GM18526 (cell line): ENCODE results near the gene CAT.

Experiments used
- POLR2A ChIP-seq: IDR thresholded peaks from 3 replicates; pipeline ENCODE4 v1.6.1; 2011; ENCODE audit not compliant: insufficient read length; ENCODE audit errors: extremely low read depth

CAT gene

DNA sequence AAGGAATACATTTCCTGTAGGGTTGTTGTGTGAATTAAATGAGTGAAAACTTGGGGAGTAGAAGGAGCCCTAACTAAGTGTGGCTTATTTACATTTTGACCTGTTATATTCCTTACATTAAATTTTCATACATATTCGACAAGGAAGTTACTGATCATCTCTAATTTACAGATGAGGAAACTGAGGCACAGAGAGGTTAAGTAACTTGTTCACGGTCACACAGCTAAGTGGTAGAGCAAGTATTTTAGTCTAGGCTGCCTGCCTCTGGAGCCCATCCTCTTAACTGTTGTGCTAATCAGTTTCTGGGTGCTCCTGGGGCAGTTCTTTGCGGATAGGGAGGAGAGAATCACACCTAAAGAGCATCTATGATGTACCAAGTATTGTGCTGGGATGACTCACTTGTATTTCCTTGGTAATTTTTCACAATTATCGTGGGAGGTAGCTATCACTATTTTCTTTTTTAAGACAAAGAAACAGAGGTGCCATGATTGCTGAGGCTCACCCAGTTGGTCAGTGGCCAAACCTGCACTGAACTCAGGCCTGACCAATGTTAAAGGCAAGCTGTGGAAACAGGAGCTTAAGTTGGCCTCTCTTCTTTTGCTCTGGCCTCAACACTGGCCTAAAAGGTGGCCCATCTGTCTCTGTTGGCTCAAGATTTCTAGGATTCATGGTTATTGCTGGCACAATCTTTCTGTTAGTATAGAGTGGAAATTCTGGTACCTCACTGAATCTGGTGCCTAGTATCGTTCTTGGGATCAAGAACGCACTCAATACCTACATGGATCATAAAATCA is 77.7 kb downstream of the CAT start:
- no peak for TF ChIP-seq POLR2A

DNA sequence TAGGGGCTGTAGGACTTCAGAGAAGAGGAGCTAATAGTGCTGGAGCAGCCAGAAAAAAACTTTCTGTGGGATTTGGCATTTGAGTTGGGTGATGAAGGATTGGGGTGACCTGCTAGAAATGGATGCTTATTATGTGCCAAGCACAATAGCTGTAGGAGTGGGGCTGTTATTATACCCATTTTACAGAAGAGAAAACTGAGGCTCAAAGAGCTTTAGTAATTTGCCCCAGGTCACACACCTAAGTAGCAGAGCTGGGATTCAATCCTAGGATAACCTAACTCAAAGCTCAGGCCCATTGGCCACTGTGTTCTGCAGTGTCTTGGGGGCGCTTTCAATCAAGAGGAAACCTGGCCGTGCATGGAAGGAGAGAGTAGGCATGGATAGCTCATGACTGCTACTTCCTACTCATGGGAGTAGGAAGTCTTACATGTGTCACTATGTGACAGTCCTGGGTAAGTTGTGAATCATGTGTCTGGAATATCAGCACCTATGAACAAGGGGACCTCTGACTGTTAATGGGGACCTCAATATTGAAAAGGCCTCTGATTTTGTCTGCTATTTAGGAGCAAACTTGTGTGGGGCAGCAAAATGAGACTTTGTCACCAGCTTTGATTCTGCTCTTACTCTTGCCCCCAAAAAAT is 81.0 kb downstream of the CAT start:
- no peak for TF ChIP-seq POLR2A

DNA sequence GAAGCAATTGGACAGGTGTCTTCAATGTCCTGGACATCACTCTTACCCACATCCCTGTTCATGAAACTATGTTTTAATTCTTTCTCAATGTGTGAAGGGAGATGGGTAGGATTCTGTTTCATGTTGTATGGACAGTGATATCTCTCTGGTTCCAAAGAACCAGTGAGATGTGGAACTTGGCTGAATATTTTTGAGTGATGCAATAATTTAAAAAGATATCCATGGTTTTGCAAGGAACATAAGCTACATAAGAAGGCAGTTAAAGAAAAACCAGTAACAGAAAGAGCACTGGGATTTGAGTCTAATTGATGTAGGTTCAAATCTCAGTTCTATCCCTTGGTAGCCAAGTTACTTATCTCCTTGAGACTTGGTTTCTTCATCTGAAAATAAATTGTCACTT is 82.5 kb downstream of the CAT start:
- TF ChIP-seq POLR2A: no peak
